ENCODE measurements around the gene KIF3C. TPM values are rescaled to one million over a fixed set of nuclear protein-coding genes. Genes with fewer than 3 reads are reported as not detected.

The KIF3C gene
- total RNA-seq, 2 donors from 2014 or later: 4.0 to 4.2 TPM

- intact Hi-C loops (cut with DNase I): no loop called here
- TF ChIP-seq, protein P1, sequence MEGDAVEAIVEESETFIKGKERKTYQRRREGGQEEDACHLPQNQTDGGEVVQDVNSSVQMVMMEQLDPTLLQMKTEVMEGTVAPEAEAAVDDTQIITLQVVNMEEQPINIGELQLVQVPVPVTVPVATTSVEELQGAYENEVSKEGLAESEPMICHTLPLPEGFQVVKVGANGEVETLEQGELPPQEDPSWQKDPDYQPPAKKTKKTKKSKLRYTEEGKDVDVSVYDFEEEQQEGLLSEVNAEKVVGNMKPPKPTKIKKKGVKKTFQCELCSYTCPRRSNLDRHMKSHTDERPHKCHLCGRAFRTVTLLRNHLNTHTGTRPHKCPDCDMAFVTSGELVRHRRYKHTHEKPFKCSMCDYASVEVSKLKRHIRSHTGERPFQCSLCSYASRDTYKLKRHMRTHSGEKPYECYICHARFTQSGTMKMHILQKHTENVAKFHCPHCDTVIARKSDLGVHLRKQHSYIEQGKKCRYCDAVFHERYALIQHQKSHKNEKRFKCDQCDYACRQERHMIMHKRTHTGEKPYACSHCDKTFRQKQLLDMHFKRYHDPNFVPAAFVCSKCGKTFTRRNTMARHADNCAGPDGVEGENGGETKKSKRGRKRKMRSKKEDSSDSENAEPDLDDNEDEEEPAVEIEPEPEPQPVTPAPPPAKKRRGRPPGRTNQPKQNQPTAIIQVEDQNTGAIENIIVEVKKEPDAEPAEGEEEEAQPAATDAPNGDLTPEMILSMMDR (IDR thresholded peaks at IDR 0.05): no peak
- H3K36me3 ChIP-seq: no peaks in the 10 kb centered on the region
- no peak overlapping the region for H3K27ac ChIP-seq
- no peaks in the 10 kb centered on the region for H3K9me3 ChIP-seq
- no peak overlapping the region for H3K4me3 ChIP-seq
- no peaks in the 10 kb centered on the region for H3K27me3 ChIP-seq
- no peak overlapping the region for H3K9ac ChIP-seq (ENCODE audit: low read depth in 2 of 2, low read length in 2 of 2)
- no peaks in the 10 kb centered on the region for H3K4me1 ChIP-seq
- DNase-seq: no peak
Observed at GRCh38 chr2:25933622-25934021, 48.7 kb downstream of the KIF3C start.

DNA sequence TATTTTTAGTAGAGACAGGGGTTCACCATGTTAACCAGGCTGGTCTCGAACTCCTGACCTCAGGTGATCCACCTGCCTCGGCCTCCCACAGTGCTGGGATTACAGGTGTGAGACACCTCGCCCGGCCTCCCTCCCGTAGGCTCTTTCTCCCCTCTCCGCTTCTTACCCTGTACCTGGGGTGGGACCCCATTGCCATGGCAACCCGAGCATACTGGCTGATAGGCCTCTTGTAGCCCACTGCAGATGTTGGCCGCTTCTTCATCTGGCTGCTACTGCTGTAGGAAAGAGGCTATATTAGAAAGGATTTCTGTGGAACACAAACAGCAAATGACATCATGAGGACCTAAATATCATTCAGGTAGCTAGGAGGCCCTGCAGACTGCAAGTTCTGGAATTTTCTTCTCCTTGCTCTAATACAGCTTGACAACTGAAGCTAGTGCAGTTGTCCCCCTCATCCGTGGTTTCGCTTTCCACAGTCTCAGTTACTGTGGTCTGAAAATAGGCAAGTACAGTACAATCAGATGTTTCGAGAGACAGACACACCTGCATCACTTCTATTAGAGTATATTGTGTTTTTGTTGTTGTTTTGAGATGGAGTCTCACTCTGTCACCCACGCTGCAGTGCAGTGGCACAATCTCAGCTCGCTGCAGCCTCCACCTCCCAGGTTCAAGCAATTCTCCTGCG is 52.4 kb downstream of the KIF3C start:
- no peaks in the 10 kb centered on the region for H3K4me1 ChIP-seq
- no peak overlapping the region for H3K27ac ChIP-seq
- H3K36me3 ChIP-seq: no peaks in the 10 kb centered on the region
- TF ChIP-seq, protein P1 (IDR thresholded peaks at IDR 0.05): no peak
- DNase-seq: no peak
- H3K9me3 ChIP-seq: no peaks in the 10 kb centered on the region
- intact Hi-C loops (cut with DNase I): no loop called here
- H3K27me3 ChIP-seq: no peaks in the 10 kb centered on the region
- H3K4me3 ChIP-seq: no peak overlapping the region
- H3K9ac ChIP-seq (ENCODE audit: low read depth in 2 of 2, low read length in 2 of 2): no peak overlapping the region

DNA sequence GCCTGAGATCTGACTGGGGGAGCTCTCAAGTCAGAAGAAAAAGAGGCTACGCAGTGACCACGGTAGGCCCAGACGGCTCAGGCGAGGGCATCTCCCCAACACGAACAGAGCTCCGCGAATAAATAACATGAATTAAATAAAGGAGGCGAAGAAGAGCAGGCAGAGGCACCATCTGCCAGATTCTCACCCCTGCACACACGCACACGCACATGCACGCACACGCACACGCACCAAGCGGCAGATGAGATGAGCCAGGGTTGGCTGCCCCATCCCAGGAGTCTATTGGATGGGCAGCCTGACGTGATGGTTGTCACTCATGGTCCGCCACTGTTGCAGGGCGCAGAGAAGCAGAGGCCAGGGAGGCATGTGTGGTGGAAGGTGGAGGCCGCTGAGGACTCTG is 53.6 kb downstream of the KIF3C start:
- H3K9me3 ChIP-seq: no peaks in the 10 kb centered on the region
- TF ChIP-seq, protein P1 (IDR thresholded peaks at IDR 0.05): no peak
- H3K9ac ChIP-seq (ENCODE audit: low read depth in 2 of 2, low read length in 2 of 2): no peak overlapping the region
- intact Hi-C loops (cut with DNase I): no loop called here
- H3K36me3 ChIP-seq: no peaks in the 10 kb centered on the region
- no peak for DNase-seq
- H3K27ac ChIP-seq: no peak overlapping the region
- H3K27me3 ChIP-seq: no peaks in the 10 kb centered on the region
- H3K4me1 ChIP-seq: no peaks in the 10 kb centered on the region
- H3K4me3 ChIP-seq: no peak overlapping the region

GRCh38 chr2:25926984-25927756 is 55.1 kb downstream of the KIF3C start:
- Histone ChIP-seq H3K27me3 (no peaks in the 10 kb centered on the region), H3K36me3 (no peaks in the 10 kb centered on the region), H3K9ac (ENCODE audit: low read depth in 2 of 2, low read length in 2 of 2) (no peak overlapping the region), H3K27ac (no peak overlapping the region), H3K9me3 (no peaks in the 10 kb centered on the region), H3K4me3 (no peak overlapping the region), H3K4me1 (no peaks in the 10 kb centered on the region)
- no peak for DNase-seq
- TF ChIP-seq, protein P1 (IDR thresholded peaks at IDR 0.05): no peak
- intact Hi-C loops (cut with DNase I): no loop called here

- TF ChIP-seq, protein P1 (IDR thresholded peaks at IDR 0.05): no peak
- H3K4me1 ChIP-seq: no peaks in the 10 kb centered on the region
- H3K36me3 ChIP-seq: no peaks in the 10 kb centered on the region
- no peak overlapping the region for H3K9ac ChIP-seq (ENCODE audit: low read depth in 2 of 2, low read length in 2 of 2)
- no peak overlapping the region for H3K4me3 ChIP-seq
- H3K27me3 ChIP-seq: no peaks in the 10 kb centered on the region
- no peak overlapping the region for H3K27ac ChIP-seq
- H3K9me3 ChIP-seq: no peaks in the 10 kb centered on the region
- no peak for DNase-seq
- intact Hi-C loops (cut with DNase I): no loop called here
Observed at GRCh38 chr2:25922501-25922900, 59.8 kb downstream of the KIF3C start.

Data from colonic mucosa (tissue), 4 donors.